ENCODE measurements around the gene JAGN1. TPM values are rescaled to one million over a fixed set of nuclear protein-coding genes. Genes with fewer than 3 reads are reported as not detected.

JAGN1 gene
- total RNA-seq, 1 donor from 2014 or later: 40.4 TPM

DNA sequence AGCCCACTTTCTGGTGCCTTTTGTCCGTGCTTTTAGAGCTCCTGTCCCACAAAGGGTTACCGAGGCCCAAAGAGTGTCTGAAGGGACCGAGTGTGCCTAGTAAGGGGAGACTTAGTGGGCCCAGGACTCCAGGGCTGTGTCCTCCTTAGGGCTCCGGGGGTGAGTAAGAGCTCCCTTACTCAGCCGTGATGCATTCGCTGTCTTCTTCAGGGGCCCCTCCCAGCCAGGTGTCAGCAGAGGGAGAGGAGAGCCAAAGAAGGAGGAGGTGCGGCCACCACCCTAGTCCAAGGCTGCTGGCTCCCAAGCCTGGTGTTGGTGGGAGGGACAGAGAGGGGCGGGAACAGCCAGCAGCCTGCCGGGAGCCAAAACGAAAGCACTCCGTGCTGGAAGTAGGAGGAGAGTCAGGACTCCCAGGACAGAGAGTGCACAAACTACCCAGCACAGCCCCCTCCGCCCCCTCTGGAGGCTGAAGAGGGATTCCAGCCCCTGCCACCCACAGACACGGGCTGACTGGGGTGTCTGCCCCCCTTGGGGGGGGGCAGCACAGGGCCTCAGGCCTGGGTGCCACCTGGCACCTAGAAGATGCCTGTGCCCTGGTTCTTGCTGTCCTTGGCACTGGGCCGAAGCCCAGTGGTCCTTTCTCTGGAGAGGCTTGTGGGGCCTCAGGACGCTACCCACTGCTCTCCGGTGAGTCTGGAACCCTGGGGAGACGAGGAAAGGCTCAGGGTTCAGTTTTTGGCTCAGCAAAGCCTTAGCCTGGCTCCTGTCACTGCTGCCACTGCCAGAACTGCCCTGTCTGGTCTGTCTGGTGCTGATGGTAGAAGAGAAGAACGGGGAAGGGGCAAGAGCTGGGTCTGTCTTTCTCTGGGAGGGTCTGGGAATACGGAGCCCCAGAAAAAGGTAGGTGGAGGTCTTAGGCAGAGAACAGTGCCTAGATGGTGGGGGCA lies 26.6 kb downstream of the JAGN1 start, which contains the start of gene IL17RC:
Gene IL17RC, plus strand, starts transcription at position 365 of the 947 bp plus-strand sequence. Its CDS starts 218 bp downstream, at position 583.
- no peaks in the 10 kb centered on the region for H3K36me3 Mint-ChIP-seq
- H3K9me3 Mint-ChIP-seq: no peaks in the 10 kb centered on the region
- DNase-seq (ENCODE audit: extremely low spot score, unreplicated experiment): no peak
- peak within 1 kb of the TSS; percentile 87 for H3K4me3 Mint-ChIP-seq
- TF ChIP-seq, protein P1, sequence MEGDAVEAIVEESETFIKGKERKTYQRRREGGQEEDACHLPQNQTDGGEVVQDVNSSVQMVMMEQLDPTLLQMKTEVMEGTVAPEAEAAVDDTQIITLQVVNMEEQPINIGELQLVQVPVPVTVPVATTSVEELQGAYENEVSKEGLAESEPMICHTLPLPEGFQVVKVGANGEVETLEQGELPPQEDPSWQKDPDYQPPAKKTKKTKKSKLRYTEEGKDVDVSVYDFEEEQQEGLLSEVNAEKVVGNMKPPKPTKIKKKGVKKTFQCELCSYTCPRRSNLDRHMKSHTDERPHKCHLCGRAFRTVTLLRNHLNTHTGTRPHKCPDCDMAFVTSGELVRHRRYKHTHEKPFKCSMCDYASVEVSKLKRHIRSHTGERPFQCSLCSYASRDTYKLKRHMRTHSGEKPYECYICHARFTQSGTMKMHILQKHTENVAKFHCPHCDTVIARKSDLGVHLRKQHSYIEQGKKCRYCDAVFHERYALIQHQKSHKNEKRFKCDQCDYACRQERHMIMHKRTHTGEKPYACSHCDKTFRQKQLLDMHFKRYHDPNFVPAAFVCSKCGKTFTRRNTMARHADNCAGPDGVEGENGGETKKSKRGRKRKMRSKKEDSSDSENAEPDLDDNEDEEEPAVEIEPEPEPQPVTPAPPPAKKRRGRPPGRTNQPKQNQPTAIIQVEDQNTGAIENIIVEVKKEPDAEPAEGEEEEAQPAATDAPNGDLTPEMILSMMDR (conservative IDR thresholded peaks at IDR 0.05): no peak
- H3K27me3 Mint-ChIP-seq: no peaks in the 10 kb centered on the region
- peak within 1 kb of the TSS; percentile 83 for H3K27ac Mint-ChIP-seq
- peaks cover 11% of the 10 kb centered on the region for H3K4me1 Mint-ChIP-seq (ENCODE audit: unreplicated experiment)

DNA sequence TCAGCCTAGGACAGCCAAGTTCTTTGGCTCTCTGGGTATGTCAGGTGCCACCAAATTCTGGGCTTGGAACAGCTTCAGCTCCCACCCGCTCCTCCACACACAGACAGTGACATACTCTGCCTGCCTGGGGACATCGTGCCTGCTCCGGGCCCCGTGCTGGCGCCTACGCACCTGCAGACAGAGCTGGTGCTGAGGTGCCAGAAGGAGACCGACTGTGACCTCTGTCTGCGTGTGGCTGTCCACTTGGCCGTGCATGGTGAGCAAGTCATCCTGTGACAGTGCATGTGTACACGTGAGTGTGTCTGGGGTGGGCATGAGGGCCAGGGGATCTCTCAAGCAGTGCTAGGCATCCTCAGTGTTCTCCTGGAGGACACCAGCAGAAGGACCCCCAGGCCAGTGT lies 27.4 kb downstream of the JAGN1 start:
- Mint-ChIP-seq H3K9me3 (no peaks in the 10 kb centered on the region), H3K4me3 (no peak overlapping the region), H3K36me3 (no peaks in the 10 kb centered on the region), H3K27me3 (no peaks in the 10 kb centered on the region), H3K4me1 (ENCODE audit: unreplicated experiment) (peaks cover 11% of the 10 kb centered on the region), H3K27ac (peak overlapping the region; percentile 83)
- no peak for DNase-seq (ENCODE audit: extremely low spot score, unreplicated experiment)
- TF ChIP-seq, protein P1 (conservative IDR thresholded peaks at IDR 0.05): no peak

DNA sequence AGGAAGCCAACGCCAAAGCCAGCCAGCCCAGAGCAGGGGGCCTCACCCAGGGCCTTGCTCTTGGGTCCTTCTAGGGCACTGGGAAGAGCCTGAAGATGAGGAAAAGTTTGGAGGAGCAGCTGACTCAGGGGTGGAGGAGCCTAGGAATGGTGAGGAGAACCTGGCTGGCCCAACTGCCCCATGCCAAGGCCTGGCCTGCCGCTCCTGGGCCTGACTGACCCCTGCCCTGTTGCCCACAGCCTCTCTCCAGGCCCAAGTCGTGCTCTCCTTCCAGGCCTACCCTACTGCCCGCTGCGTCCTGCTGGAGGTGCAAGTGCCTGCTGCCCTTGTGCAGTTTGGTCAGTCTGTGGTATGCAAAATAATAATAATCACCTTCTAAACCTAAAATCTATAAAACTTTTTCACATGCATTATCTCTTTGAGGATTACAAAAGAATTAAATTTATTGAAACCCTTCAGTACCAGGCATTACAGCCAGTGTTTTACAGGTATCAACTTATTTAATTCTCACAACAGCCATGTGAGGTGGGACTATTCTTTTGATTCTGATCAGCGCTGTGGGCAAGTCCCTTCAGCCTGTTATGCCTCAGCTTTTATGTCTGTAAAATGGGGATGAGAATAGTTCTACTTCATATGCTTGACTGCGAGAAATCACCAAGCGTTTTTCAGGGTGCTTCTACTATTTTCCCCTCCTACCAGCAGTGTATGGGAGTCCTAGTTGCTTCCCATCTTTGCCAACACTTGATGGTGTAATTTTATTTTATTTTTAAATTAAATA lies 28.0 kb downstream of the JAGN1 start:
- Mint-ChIP-seq H3K4me1 (ENCODE audit: unreplicated experiment) (peaks cover 11% of the 10 kb centered on the region), H3K4me3 (no peak overlapping the region)
- TF ChIP-seq, protein P1 (conservative IDR thresholded peaks at IDR 0.05): no peak

DNA sequence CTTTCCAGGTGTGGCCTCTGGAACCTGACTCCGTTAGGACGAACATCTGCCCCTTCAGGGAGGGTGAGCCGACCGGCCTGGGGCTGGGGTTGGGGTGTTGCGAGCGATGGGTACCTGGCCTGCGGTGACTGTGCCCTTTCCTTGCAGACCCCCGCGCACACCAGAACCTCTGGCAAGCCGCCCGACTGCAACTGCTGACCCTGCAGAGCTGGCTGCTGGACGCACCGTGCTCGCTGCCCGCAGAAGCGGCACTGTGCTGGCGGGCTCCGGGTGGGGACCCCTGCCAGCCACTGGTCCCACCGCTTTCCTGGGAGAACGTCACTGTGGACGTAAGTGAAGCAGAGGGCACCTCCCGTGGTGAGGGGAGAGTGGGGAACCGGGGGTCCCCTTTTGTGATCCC lies 37.7 kb downstream of the JAGN1 start:
- Mint-ChIP-seq H3K9me3 (no peaks in the 10 kb centered on the region), H3K4me1 (ENCODE audit: unreplicated experiment) (no peaks in the 10 kb centered on the region), H3K4me3 (no peak overlapping the region), H3K27ac (no peak overlapping the region), H3K36me3 (peaks cover 9% of the 10 kb centered on the region), H3K27me3 (no peaks in the 10 kb centered on the region)
- TF ChIP-seq, protein P1 (conservative IDR thresholded peaks at IDR 0.05): peak; percentile 13
- no peak for DNase-seq (ENCODE audit: extremely low spot score, unreplicated experiment)

More for the DNA sequence above, 28.0 kb downstream of the JAGN1 start:
- H3K36me3 Mint-ChIP-seq: no peaks in the 10 kb centered on the region
- H3K27ac Mint-ChIP-seq: no peak overlapping the region
- H3K27me3 Mint-ChIP-seq: no peaks in the 10 kb centered on the region
- no peaks in the 10 kb centered on the region for H3K9me3 Mint-ChIP-seq
- no peak for DNase-seq (ENCODE audit: extremely low spot score, unreplicated experiment)

DNA sequence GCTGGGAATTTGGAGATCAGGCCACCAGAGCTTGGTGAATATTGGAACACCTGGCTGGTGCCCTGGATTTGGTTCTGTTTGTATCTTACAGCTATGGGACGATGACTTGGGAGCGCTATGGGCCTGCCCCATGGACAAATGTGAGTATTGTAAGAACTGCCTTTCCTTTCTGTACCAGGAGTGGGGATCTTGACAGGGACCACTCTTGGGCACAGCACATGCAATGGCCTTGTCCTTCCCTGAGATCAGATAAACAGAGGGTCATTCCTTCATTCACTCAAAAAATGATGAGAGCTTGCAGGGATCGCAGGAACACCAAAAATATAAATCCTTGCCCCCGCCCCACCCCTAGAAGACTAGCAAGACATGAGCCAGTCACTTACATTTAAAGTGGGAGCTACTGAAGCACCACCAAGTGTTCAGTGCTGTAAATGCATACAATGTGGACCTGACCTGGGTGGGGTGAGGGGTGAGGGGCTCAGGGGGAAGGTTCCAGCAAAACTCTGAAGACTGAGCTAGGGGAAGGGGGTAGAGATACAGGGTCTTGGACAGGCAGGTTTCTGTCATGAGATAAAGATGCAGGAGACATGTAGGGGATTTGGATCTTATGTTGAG lies 40.5 kb downstream of the JAGN1 start:
- Mint-ChIP-seq H3K36me3 (peaks cover 19% of the 10 kb centered on the region), H3K9me3 (no peaks in the 10 kb centered on the region), H3K27me3 (no peaks in the 10 kb centered on the region), H3K4me1 (ENCODE audit: unreplicated experiment) (peaks cover 19% of the 10 kb centered on the region), H3K4me3 (peak overlapping the region; percentile 52), H3K27ac (peak overlapping the region; percentile 53)
- TF ChIP-seq, protein P1 (conservative IDR thresholded peaks at IDR 0.05): peak; percentile 31
- DNase-seq (ENCODE audit: extremely low spot score, unreplicated experiment): no peak
